Measurements from ENCODE around the gene GALNT18.

DNA sequence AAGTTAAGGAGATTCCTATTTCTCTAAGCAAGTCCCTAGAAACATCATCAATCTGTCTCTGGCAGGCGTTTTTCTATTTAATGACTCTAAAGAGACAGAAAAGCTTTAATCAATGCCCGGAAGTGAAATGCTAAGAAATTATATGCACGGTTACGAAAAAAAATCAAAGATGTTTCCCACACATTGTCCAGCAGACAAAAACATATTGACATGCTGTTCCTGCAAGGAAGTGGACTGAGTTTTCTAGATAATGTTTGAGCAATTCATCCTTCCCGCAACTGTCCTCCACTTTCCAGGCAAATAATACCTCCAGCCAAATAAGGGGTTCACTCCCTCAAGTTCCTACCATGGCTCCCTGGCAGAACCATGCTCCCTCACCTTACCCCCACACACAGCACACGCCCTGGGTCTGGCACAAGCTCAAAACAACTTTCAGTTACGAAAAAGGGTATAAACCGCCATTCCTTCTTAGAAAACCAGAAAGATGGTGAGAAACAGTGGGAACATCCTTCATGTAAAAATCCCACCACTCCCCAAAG lies 29.6 kb downstream of the GALNT18 start:
- TF ChIP-seq, protein P1, sequence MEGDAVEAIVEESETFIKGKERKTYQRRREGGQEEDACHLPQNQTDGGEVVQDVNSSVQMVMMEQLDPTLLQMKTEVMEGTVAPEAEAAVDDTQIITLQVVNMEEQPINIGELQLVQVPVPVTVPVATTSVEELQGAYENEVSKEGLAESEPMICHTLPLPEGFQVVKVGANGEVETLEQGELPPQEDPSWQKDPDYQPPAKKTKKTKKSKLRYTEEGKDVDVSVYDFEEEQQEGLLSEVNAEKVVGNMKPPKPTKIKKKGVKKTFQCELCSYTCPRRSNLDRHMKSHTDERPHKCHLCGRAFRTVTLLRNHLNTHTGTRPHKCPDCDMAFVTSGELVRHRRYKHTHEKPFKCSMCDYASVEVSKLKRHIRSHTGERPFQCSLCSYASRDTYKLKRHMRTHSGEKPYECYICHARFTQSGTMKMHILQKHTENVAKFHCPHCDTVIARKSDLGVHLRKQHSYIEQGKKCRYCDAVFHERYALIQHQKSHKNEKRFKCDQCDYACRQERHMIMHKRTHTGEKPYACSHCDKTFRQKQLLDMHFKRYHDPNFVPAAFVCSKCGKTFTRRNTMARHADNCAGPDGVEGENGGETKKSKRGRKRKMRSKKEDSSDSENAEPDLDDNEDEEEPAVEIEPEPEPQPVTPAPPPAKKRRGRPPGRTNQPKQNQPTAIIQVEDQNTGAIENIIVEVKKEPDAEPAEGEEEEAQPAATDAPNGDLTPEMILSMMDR (conservative IDR thresholded peaks at IDR 0.05; ENCODE audit: low read length): no peak
- no peak for TF ChIP-seq EZH2phosphoT487 (IDR thresholded peaks at IDR 0.05; ENCODE audit: borderline replicate concordance, low read depth, low read length)

Data from OCI-LY7 (cell line).